Measurements from ENCODE around the gene GLIPR1. TPM values are rescaled to one million over a fixed set of nuclear protein-coding genes. Genes with fewer than 3 reads are reported as not detected.

GLIPR1 gene
- total RNA-seq, 3 donors from 2014 or later (not counting 1 experiment from before 2014, with no cell fraction given), result 106 to 120 (median 115) TPM

- 86% methylated on average over 1 of the region's 2 CpGs for WGBS (ENCODE audit: insufficient coverage)
- Histone ChIP-seq H3K27me3 (ENCODE audit: control insufficient read depth, insufficient read depth, low read length) (no peaks in the 10 kb centered on the region), H3K36me3 (ENCODE audit: control insufficient read depth, insufficient read depth, low read length) (no peaks in the 10 kb centered on the region), H3K4me3 (ENCODE audit: low read length) (no peak overlapping the region), H3K27ac (ENCODE audit: low read length) (no peak overlapping the region), H3K4me1 (ENCODE audit: control insufficient read depth, insufficient read depth, low read length) (peaks cover 14% of the 10 kb centered on the region), H3K9me3 (ENCODE audit: control insufficient read depth, insufficient read depth, low read length) (no peaks in the 10 kb centered on the region)
- H3K27me3 Mint-ChIP-seq (ENCODE audit: low read depth in 2 of 2), result peaks cover 0 to 7% of the 10 kb centered on the region in 2 donors
- no peak for DNase-seq
- TF ChIP-seq CTCF (IDR thresholded peaks at IDR 0.05), result no peak
- H3K4me1 Mint-ChIP-seq, result peaks cover 40 to 45% of the 10 kb centered on the region in 2 donors
- ATAC-seq, result no peak
- intact Hi-C loops (cut with micrococcal nuclease), result no loop called here
- H3K36me3 Mint-ChIP-seq, result no peaks in the 10 kb centered on the region
- H3K9me3 Mint-ChIP-seq, result peaks cover 0 to 2% of the 10 kb centered on the region in 2 donors
- H3K27ac Mint-ChIP-seq, result peak overlapping the region; percentile 42 to 95
- H3K4me3 Mint-ChIP-seq, result no peak overlapping the region
Observed at GRCh38 chr12:75477137-75477536, 3.4 kb upstream of the GLIPR1 start.

- peaks cover 51 to 56% of the 10 kb centered on the region in 2 donors for H3K4me1 Mint-ChIP-seq
- Histone ChIP-seq H3K4me3 (ENCODE audit: low read length) (no peak overlapping the region), H3K27me3 (ENCODE audit: control insufficient read depth, insufficient read depth, low read length) (no peaks in the 10 kb centered on the region), H3K9me3 (ENCODE audit: control insufficient read depth, insufficient read depth, low read length) (no peaks in the 10 kb centered on the region), H3K36me3 (ENCODE audit: control insufficient read depth, insufficient read depth, low read length) (peaks cover under 1% of the 10 kb centered on the region), H3K4me1 (ENCODE audit: control insufficient read depth, insufficient read depth, low read length) (peaks cover 23% of the 10 kb centered on the region), H3K27ac (ENCODE audit: low read length) (peak overlapping the region; percentile 90)
- TF ChIP-seq CTCF (IDR thresholded peaks at IDR 0.05), result no peak
- H3K27me3 Mint-ChIP-seq (ENCODE audit: low read depth in 2 of 2), result peaks cover 0 to 7% of the 10 kb centered on the region in 2 donors
- intact Hi-C loops (cut with micrococcal nuclease), result loop anchor here (1.0 kb wide), 1 partner anchor 21 kb away; no protein-coding TSS in a partner anchor
- H3K36me3 Mint-ChIP-seq, result no peaks in the 10 kb centered on the region
- H3K9me3 Mint-ChIP-seq, result peaks cover 0 to 2% of the 10 kb centered on the region in 2 donors
- peak overlapping the region; percentile 95 to 100 for H3K27ac Mint-ChIP-seq
- DNase-seq, result peak in 1 of 2 donors; percentile 83
- 0% methylated on average over 2 of the region's 5 CpGs for WGBS (ENCODE audit: insufficient coverage)
- ATAC-seq, result peak; percentile 18 to 56 (median 45)
- H3K4me3 Mint-ChIP-seq, result peak overlapping the region; percentile 52
Observed at GRCh38 chr12:75478116-75478794, 2.3 kb upstream of the GLIPR1 start.

- H3K4me1 ChIP-seq (ENCODE audit: control insufficient read depth, insufficient read depth, low read length), result peaks cover 35% of the 10 kb centered on the region
- Mint-ChIP-seq H3K27me3 (ENCODE audit: low read depth in 2 of 2) (peaks cover 0 to 3% of the 10 kb centered on the region in 2 donors), H3K27ac (peak overlapping the region; percentile 95 to 100), H3K4me1 (peaks cover 67 to 70% of the 10 kb centered on the region in 2 donors), H3K36me3 (no peaks in the 10 kb centered on the region), H3K9me3 (peaks cover 0 to 2% of the 10 kb centered on the region in 2 donors), H3K4me3 (peak overlapping the region; percentile 87)
- no peaks in the 10 kb centered on the region for H3K9me3 ChIP-seq (ENCODE audit: control insufficient read depth, insufficient read depth, low read length)
- H3K4me3 ChIP-seq (ENCODE audit: low read length), result peak overlapping the region; percentile 84
- H3K27ac ChIP-seq (ENCODE audit: low read length), result peak overlapping the region; percentile 90
- no peak for TF ChIP-seq CTCF (IDR thresholded peaks at IDR 0.05)
- ATAC-seq, result peak; percentile 46 to 72 (median 52)
- no peaks in the 10 kb centered on the region for H3K27me3 ChIP-seq (ENCODE audit: control insufficient read depth, insufficient read depth, low read length)
- DNase-seq, result peak in 1 of 2 donors; percentile 65
- H3K36me3 ChIP-seq (ENCODE audit: control insufficient read depth, insufficient read depth, low read length), result peaks cover 15% of the 10 kb centered on the region
- WGBS (ENCODE audit: insufficient coverage), result 0% methylated on average over 1 of the region's 2 CpGs
- intact Hi-C loops (cut with micrococcal nuclease), result loop anchor here (1.0 to 5.0 kb wide), 3 partner anchors 43 to 551 kb away; partner anchors contain the start of genes GLIPR1L2 and PHLDA1
Observed at GRCh38 chr12:75479963-75480461, 543 bp upstream of the GLIPR1 start.

All from natural killer cell (primary cell).